Activated gamma-delta T cell treated with anti-CD3 and anti-CD28 coated beads, Interleukin-2, amount 50 U/mL, for 16 hours (primary cell): ENCODE data around the gene PITX3.
A peak's percentile ranks its signal among the peaks of the same experiment; 100 is the strongest.

Experiments used
- DNase-seq: peaks from one replicate; pipeline ENCODE4 v3.0.0-alpha.2; 2020; ENCODE audit warnings: low read depth

PITX3 gene

GRCh38 chr10:102241444-102242117 is at the start of gene PITX3:
PITX3 (minus strand) TSS chr10:102241512; CDS start chr10:102232080, 9,432 bp downstream.
- DNase-seq: peak; percentile 80

GRCh38 chr10:102289840-102290239 is 48.5 kb upstream of the PITX3 start:
- no peak for DNase-seq

GRCh38 chr10:102289356-102289755 is 48.0 kb upstream of the PITX3 start:
- no peak for DNase-seq

GRCh38 chr10:102287991-102288390 is 46.7 kb upstream of the PITX3 start:
- no peak for DNase-seq

GRCh38 chr10:102287538-102287937 is 46.2 kb upstream of the PITX3 start:
- DNase-seq: no peak

- DNase-seq: no peak
Measured at GRCh38 chr10:102286216-102286615, 44.9 kb upstream of the PITX3 start.

- no peak for DNase-seq
Measured at GRCh38 chr10:102285133-102285532, 43.8 kb upstream of the PITX3 start.

GRCh38 chr10:102284531-102284930 is 43.2 kb upstream of the PITX3 start:
- DNase-seq: no peak

- no peak for DNase-seq
Measured at GRCh38 chr10:102283890-102284289, 42.6 kb upstream of the PITX3 start.

GRCh38 chr10:102283488-102283887 is 42.2 kb upstream of the PITX3 start:
- DNase-seq: no peak

- DNase-seq: no peak
Measured at GRCh38 chr10:102281102-102281487, 39.8 kb upstream of the PITX3 start.

- DNase-seq: no peak
Measured at GRCh38 chr10:102280397-102281101, 39.2 kb upstream of the PITX3 start.

- no peak for DNase-seq
Measured at GRCh38 chr10:102279104-102279503, 37.8 kb upstream of the PITX3 start.

GRCh38 chr10:102275343-102275742 is 34.0 kb upstream of the PITX3 start:
- no peak for DNase-seq

GRCh38 chr10:102274062-102274461 is 32.8 kb upstream of the PITX3 start:
- no peak for DNase-seq

- no peak for DNase-seq
Measured at GRCh38 chr10:102269017-102269416, 27.7 kb upstream of the PITX3 start.

- no peak for DNase-seq
Measured at GRCh38 chr10:102268375-102268888, 27.1 kb upstream of the PITX3 start.

- DNase-seq: no peak
Measured at GRCh38 chr10:102267748-102268147, 26.4 kb upstream of the PITX3 start.

GRCh38 chr10:102266670-102267069 is 25.4 kb upstream of the PITX3 start:
- DNase-seq: no peak

- DNase-seq: no peak
Measured at GRCh38 chr10:102264371-102264770, 23.1 kb upstream of the PITX3 start.

- DNase-seq: no peak
Measured at GRCh38 chr10:102262744-102263370, 21.5 kb upstream of the PITX3 start.

- no peak for DNase-seq
Measured at GRCh38 chr10:102261842-102262241, 20.5 kb upstream of the PITX3 start.

GRCh38 chr10:102261196-102261595 is 19.9 kb upstream of the PITX3 start:
- DNase-seq: no peak
